Testis (tissue), 2 donors: ENCODE measurements around the gene IFT25.

Source experiments
- POLR2A ChIP-seq: fragments of 450-650 bp; IDR thresholded peaks from one replicate; pipeline ENCODE4 v1.6.1; 2017; ENCODE audit warnings: antibody characterized with exemption, mild to moderate bottlenecking, moderate library complexity
- TF ChIP-seq, protein P1 (sequence below), 3 experiments: fragments of 450-650 bp in 2 of 3; fragments of 200-600 bp in 1 of 3; sonication (generic) in 1 of 3; IDR thresholded peaks; one replicate each; pipeline ENCODE4 v1.5.1; 2016 to 2019; ENCODE audit warnings: antibody characterized with exemption in 3 of 3, mild to moderate bottlenecking in 2 of 3, moderate library complexity in 1 of 3

- TF ChIP-seq, protein P1, sequence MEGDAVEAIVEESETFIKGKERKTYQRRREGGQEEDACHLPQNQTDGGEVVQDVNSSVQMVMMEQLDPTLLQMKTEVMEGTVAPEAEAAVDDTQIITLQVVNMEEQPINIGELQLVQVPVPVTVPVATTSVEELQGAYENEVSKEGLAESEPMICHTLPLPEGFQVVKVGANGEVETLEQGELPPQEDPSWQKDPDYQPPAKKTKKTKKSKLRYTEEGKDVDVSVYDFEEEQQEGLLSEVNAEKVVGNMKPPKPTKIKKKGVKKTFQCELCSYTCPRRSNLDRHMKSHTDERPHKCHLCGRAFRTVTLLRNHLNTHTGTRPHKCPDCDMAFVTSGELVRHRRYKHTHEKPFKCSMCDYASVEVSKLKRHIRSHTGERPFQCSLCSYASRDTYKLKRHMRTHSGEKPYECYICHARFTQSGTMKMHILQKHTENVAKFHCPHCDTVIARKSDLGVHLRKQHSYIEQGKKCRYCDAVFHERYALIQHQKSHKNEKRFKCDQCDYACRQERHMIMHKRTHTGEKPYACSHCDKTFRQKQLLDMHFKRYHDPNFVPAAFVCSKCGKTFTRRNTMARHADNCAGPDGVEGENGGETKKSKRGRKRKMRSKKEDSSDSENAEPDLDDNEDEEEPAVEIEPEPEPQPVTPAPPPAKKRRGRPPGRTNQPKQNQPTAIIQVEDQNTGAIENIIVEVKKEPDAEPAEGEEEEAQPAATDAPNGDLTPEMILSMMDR (IDR thresholded peaks at IDR 0.05): no peak
- no peak for TF ChIP-seq POLR2A
These were observed 34.4 kb upstream of the IFT25 start for GRCh38 chr1:53979712-53980450.
